GM12872 (cell line): Measurements from ENCODE around the gene KRT75.

Experiments
- TF ChIP-seq, protein P1 (sequence below): IDR thresholded peaks from 3 replicates; pipeline ENCODE4 v1.5.1; 2011; ENCODE audit warnings: low read depth, mild to moderate bottlenecking, low read length, moderate library complexity; ENCODE audit not compliant: insufficient read depth

Gene KRT75

DNA sequence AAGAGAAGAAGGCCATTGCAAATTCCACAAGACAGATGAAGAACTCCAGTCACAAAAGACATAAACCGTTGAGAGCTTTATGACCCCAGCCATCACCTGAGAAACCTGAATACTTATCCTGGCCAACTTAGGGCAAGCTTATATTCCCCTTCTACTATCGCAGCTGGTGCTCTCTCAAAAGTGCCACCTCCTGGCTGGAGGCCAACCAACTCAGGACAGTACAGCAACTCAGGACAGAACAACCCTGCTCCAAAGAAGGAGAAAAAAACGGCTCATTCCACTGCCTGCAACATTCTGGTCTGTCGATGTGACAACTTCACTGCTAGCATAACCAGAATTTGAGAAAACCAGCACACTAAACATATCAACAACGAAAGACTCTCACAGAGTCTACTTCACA lies 27.5 kb upstream of the KRT75 start:
- TF ChIP-seq, protein P1, sequence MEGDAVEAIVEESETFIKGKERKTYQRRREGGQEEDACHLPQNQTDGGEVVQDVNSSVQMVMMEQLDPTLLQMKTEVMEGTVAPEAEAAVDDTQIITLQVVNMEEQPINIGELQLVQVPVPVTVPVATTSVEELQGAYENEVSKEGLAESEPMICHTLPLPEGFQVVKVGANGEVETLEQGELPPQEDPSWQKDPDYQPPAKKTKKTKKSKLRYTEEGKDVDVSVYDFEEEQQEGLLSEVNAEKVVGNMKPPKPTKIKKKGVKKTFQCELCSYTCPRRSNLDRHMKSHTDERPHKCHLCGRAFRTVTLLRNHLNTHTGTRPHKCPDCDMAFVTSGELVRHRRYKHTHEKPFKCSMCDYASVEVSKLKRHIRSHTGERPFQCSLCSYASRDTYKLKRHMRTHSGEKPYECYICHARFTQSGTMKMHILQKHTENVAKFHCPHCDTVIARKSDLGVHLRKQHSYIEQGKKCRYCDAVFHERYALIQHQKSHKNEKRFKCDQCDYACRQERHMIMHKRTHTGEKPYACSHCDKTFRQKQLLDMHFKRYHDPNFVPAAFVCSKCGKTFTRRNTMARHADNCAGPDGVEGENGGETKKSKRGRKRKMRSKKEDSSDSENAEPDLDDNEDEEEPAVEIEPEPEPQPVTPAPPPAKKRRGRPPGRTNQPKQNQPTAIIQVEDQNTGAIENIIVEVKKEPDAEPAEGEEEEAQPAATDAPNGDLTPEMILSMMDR = no peak

DNA sequence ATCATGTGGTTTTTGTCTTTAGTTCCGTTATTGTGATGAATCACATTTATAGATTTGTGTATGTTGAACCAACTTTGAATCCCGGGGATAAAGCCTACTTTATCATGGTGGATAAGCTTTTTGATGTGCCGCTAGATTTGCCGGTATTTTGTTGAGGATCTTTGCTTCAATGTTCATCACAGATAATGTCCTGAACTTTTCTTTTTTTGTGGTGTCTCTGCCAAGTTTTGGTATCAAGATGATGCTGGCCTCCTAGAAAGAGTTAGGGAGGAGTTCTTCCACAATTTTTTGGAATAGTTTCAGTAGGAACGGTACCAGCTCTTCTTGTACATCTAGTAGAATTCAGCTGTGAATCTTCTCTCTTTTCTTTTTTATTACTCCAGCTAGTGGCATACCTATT lies 24.7 kb upstream of the KRT75 start:
- TF ChIP-seq, protein P1 = no peak

DNA sequence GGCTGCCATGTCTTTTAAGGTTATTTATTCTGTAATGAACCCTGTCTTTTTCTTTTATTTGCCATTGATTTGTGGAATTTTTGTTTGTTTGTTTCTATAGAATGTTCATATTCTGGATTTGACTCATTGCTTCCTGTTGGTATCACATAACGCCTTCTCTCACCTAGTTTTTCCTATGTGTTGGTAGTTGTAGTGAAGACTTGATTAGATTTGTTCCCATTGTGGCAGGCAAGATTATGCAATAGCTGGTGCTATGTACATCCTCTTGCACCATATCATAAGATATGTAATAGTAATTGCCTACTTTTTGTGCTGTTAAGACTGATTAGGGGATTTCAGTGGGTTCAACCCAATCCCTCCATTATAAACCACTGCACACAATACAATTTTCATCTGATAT lies 21.6 kb upstream of the KRT75 start:
- TF ChIP-seq, protein P1 = no peak

- TF ChIP-seq, protein P1 = no peak
Observed at GRCh38 chr12:52454411-52455201, 20.4 kb upstream of the KRT75 start.

- TF ChIP-seq, protein P1 = no peak
Observed at GRCh38 chr12:52452101-52452500, 17.9 kb upstream of the KRT75 start, which contains the start of gene KRT6B. TSS of gene KRT6B (minus strand) at chr12:52452146. CDS start at chr12:52452078, 68 bp downstream.

- TF ChIP-seq, protein P1 = no peak
Observed at GRCh38 chr12:52448228-52448627, 14.1 kb upstream of the KRT75 start.

GRCh38 chr12:52446367-52447045 lies 12.3 kb upstream of the KRT75 start:
- TF ChIP-seq, protein P1 = no peak
